Posterior cingulate gyrus (tissue), 11 donors: Measurements from ENCODE around the gene COL4A2.
A peak's percentile ranks its signal among the peaks of the same experiment; 100 is the strongest.
"Not testable (repeated sequence)": the region's sequence is repeated elsewhere in the genome, so short reads cannot be mapped to it uniquely, and the experiment has no call there.

Source experiments
- DNase-seq, 10 donors: peaks; one replicate each; pipeline versions ENCODE4 v3.0.0 to v3.0.0-alpha.2; 2020 to 2021; ENCODE audit warnings: mixed read lengths in 3 of 10
- intact Hi-C: fragments of 100-400 bp; cut with DNase I; formaldehyde crosslinking; loops from one replicate; pipeline ENCODE4 v1.15.1; 2023

Gene COL4A2

DNA sequence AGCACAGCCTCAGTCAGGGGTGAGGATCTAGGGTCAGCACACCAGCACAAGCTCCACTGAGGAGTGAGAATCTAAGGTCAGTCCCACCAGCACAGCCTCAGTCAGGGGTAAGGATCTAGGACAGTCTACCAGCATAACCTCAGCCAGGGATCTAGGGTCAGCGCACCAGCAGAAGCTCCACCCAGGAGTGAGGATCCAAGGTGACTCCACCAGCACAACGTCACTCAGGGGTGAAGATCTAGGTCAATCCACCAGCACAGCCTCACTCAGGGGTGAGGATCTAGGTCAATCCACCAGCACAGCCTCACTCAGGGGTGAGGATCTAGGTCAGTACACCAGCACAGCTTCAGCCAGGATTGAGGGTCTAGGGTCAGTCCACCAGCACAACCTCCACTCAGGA lies 189.9 kb downstream of the COL4A2 start:
- DNase-seq = peak in 1 of 10 donors; percentile 40
- intact Hi-C loops = no loop called here

DNA sequence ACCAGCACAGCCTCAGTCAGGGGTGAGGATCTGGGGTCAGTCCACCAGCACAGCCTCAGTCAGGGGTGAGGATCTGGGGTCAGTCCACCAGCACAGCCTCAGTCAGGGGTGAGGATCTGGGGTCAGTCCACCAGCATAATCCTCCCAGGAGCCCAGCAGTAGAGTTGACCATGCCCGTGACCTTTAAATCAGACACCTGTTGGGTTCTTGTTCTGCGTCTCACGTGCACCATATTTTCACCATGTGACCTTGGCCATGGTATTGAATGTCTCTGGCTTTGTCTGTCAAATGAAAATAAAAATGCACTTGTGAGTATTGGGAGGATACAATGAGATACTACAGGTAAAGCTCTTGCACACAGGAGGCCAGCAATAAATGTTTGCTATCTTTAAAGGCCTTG lies 190.8 kb downstream of the COL4A2 start:
- peak in 1 of 10 donors; percentile 12 for DNase-seq
- intact Hi-C loops = not testable (repeated sequence)

GRCh38 chr13:110498327-110498726 lies 191.2 kb downstream of the COL4A2 start:
- peak in 1 of 10 donors; percentile 43 for DNase-seq
- intact Hi-C loops = no loop called here

GRCh38 chr13:110498765-110499164 lies 191.7 kb downstream of the COL4A2 start:
- intact Hi-C loops = no loop called here
- peak in 1 of 10 donors; percentile 52 for DNase-seq

DNA sequence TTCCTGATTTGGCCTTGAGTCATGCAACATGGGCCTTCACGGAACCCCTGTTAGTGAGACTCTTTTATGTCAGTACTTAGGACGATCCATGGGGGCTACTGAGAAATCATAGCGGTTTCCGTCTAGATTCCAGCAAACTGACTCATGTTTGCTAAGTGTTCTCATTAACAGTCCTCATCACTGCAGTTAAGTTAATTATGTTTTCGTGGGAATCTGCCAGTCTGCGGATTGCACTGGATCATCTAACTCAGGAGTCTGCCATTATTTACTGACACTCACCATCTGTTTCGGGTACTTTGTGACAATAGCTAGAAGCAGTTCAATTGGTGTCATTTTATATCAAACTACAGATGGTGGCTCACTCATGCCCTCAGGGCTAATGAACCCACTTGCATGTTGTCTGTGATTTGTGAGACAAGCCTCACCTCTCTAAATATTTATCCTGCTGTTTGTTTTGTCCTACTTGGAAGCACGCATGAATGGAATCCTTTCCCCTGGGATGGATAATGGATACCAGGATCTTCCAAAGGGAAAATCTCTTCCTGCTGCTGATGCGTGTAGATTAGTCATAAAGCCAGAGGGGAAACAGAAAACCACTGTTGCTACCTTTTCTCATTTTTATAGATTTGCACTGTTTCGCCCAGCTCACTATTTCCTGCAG lies 192.7 kb downstream of the COL4A2 start:
- peak in 1 of 10 donors; percentile 11 for DNase-seq
- intact Hi-C loops = no loop called here

GRCh38 chr13:110500341-110500740 lies 193.3 kb downstream of the COL4A2 start:
- DNase-seq = no peak
- intact Hi-C loops = no loop called here

GRCh38 chr13:110501188-110501587 lies 194.1 kb downstream of the COL4A2 start:
- intact Hi-C loops = no loop called here
- no peak for DNase-seq

DNA sequence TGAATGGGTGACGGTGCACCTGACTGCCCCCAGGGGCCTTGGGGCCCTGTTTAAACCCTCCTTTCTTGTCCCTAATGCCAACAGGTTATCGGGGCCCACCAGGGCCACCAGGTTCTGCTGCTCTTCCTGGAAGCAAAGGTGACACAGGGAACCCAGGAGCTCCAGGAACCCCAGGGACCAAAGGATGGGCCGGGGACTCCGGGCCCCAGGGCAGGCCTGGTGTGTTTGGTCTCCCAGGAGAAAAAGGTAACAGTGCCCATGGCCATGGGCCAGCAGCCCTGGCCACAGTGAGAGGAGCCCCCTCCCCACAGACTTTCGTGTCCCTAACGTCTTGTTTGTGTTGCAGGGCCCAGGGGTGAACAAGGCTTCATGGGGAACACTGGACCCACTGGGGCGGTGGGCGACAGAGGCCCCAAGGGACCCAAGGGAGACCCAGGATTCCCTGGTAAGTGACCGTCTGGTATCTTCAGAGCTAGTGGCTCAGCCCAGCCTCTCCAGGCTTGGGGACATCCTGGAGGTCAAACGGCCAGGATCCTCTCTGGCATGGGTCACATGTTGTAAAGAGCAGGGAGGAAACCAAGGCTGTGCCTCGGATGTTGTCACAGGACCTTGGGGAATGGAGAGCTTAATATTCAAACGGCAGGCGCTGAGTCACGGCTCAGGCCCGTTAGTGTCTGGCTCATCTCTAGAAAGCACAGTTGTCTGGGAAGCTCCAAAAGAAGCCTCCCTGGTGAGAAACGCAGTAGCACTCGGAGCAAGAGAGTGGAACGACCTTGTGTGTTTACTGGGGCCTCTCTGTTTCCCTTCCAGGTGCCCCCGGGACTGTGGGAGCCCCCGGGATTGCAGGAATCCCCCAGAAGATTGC lies 196.2 kb downstream of the COL4A2 start:
- DNase-seq = no peak
- intact Hi-C loops = no loop called here

- no peak for DNase-seq
- intact Hi-C loops = no loop called here
These were observed 197.0 kb downstream of the COL4A2 start for GRCh38 chr13:110503979-110504499.

DNA sequence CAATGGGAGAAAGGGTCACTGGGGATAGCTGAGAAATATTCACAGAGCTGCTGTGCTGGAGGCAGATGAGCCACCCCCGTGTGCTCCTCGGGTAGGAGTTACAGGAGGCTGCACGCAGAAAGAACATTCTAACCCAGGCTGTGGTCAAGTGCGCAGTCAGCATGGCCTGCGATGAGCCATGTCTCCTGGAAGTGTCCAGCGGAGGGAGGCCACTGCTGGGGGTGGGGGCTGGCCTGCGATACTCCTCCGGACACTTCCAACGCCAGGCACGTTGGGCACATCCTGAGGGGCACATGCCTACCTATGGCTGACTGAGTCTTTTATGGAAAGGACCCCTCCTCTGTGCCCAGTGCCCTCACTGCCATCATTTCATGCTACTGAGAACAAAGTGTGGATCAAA lies 198.5 kb downstream of the COL4A2 start:
- no peak for DNase-seq
- intact Hi-C loops = no loop called here

DNA sequence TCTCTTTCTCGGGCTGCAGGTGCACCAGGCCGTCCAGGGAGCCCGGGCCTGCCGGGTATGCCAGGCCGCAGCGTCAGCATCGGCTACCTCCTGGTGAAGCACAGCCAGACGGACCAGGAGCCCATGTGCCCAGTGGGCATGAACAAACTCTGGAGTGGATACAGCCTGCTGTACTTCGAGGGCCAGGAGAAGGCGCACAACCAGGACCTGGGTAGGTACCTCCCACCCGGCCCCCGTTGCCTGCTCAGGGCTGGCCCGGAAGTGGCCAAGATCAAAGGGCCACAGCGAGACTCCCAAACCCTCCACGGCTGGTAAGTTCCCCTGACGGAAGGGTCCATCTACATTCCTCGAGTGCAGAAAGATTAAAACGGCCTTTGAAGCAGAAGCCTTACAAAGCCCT lies 199.3 kb downstream of the COL4A2 start:
- intact Hi-C loops = no loop called here

GRCh38 chr13:110506859-110507566 lies 199.9 kb downstream of the COL4A2 start:
- intact Hi-C loops = no loop called here
- DNase-seq = no peak

More for the DNA sequence above, 199.3 kb downstream of the COL4A2 start:
- DNase-seq = no peak

- DNase-seq = no peak
These were observed 200.7 kb downstream of the COL4A2 start for GRCh38 chr13:110507678-110508381.

DNA sequence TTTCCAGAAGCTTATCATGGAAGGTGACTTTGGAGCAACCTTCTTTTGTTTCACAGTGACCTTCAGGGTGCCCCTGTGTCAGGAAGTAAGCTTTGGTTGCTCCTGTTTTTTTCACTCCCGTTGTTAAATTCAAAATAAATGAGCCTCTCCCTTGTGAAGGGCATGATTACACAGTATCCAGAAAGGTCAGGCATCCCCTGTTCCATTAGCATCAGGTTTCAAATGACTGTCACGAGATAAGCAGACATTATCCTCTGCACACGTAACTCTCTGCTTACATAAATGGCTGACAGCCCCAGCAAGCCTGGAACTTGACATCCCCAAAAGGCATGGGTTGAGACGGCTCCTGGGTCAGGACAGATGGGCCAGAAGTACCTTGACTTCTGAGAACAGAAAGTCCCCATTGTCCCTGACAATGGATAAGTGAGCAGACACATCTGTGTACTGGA lies 202.4 kb downstream of the COL4A2 start:
- DNase-seq = no peak
- intact Hi-C loops = no loop called here

More at GRCh38 chr13:110507678-110508381, 200.7 kb downstream of the COL4A2 start:
- intact Hi-C loops = no loop called here

DNA sequence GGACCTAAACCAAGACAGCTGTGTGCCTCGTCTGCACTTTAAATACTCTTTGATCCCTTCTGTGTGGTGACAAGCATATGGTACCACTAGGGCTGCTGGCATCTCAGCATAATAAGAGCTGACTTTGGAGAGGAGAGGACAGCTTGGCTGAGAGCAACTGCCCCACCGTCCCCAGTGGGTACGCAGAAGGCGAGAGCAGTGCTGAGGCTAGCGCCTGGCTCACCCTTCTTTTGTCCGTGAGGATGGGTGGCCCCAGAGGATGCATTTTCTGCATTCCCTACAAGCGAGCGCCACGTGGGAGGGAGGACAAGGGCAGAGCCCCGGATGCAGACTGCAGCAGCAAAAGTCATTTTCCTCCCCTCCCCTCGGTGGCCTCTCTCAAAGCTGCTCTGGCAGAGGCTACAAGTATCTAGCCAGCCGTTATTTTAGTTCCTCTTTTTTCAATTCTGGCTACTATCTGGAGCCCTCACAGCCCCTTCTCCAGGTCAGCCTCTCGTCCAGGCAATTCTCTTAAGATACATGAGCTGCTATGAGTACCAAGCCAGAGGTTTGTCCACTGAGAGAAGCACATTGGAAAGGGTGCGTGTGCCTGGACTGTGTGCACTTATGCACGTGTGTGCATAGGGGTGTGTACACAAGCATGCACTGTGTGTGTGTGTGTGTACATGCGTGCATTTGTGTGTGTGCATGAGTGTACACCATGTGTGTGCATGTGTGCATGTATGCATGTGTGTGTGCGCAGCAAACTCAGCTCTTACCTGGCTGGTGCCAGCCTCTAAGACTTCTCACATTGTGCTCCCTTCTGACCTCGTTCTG lies 203.1 kb downstream of the COL4A2 start:
- intact Hi-C loops = no loop called here
- DNase-seq = no peak

GRCh38 chr13:110511509-110512181 lies 204.6 kb downstream of the COL4A2 start:
- intact Hi-C loops = no loop called here
- no peak for DNase-seq

GRCh38 chr13:110512198-110512740 lies 205.2 kb downstream of the COL4A2 start:
- DNase-seq = no peak
- intact Hi-C loops = no loop called here

DNA sequence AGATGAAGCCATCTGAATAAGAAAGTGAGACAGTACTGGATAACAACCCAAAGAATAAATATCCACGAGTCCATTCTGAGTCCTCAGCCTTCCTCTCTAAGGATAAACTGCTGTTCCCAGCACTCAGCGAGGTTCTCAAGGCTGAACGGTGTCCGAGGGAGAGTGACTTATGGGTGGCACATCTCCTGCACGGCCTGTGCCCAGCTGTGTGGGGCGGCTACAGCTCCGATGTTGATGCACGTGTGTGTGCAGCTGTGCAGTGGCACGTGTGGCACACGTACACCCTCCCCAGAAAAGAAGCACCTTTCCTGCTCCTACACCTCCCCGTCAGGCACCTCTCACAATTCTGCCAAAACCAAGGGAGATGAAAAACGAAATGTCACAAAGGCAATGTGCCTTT lies 209.4 kb downstream of the COL4A2 start:
- intact Hi-C loops = no loop called here
- DNase-seq = peak in 1 of 10 donors; percentile 36
